ENCODE data around the gene WDR26.

WDR26 gene

DNA sequence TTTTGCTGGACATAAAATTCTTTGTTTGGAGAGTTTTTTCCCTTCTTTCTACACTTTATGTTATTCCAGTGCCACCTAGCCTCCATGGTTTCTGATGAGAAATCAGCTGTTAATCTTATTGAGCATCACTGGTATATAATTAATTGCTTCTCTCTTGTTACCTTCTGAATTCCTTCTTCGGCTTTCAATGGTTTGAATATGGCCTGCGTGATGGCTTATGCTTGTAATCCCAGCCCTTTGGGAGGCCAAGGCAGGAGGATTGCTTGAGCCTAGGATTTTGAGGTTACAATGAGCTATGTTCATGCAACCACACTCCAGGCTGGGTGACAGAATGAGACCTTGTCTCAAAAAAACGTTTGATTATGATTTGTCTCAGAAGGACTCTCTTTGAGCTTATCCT, 90.9 kb downstream of the WDR26 start:
- DNase-seq, result no peak

DNA sequence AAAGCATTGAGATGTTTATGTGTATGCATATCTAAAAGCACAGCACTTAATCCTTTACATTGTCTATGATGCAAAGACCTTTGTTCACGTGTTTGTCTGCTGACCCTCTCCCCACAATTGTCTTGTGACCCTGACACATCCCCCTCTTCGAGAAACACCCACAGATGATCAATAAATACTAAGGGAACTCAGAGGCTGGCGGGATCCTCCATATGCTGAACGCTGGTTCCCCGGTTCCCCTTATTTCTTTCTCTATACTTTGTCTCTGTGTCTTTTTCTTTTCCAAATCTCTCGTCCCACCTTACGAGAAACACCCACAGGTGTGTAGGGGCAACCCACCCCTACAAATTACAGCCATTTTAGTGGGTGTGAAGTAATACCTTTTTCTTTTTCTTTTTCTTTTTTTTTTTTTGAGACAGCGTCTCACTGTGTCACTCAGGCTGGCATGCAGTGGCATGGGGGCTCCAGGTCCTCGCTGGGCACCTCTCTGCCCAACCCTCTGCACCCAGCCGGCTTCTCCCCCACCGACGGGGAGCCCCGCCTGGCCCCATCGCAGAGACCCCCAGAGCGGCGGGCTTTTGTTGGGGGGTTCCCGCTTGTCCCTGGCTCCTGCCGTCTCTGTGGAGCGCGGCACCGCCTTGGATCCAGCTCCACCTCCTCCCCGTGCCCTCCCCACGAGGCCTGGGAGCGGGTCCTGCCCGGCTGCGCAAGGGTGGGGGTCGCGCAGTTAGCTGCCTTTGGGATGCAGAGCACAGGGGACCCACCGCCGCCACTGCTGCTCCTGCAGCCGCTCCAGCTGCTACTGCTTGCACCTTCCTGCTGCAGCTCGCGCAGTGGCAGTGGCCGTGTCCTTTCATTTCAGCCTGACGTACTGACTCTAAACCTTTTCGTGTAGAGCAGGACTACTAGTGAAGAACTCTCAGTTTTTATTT, 93.9 kb downstream of the WDR26 start:
- DNase-seq, result peak; percentile 26

DNA sequence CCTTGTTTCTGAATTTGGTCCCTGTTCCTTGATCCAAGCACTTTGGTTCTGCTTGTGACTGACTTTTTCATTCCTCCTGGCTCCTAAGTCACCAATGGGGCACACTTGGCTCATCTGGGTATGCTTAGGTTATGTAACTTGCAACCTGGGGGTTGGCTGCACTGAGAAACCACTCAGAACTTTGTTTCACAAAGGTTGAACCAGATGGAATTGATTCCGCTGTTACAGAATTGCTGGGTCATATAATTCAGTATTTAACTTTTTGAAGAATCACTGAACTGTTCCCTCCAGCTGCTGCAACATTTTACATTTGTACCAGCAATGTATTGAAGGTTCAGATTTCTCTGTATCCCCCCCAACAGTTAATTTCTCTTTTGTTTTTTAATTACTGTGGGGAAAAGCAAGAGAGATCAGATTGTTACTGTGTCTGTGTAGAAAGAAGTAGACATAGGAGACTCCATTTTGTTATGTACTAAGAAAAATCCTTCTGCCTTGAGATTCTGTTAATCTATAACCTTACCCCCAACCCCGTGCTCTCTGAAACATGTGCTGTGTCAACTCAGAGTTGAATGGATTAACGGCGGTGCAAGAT, 95.1 kb downstream of the WDR26 start:
- no peak for DNase-seq

DNA sequence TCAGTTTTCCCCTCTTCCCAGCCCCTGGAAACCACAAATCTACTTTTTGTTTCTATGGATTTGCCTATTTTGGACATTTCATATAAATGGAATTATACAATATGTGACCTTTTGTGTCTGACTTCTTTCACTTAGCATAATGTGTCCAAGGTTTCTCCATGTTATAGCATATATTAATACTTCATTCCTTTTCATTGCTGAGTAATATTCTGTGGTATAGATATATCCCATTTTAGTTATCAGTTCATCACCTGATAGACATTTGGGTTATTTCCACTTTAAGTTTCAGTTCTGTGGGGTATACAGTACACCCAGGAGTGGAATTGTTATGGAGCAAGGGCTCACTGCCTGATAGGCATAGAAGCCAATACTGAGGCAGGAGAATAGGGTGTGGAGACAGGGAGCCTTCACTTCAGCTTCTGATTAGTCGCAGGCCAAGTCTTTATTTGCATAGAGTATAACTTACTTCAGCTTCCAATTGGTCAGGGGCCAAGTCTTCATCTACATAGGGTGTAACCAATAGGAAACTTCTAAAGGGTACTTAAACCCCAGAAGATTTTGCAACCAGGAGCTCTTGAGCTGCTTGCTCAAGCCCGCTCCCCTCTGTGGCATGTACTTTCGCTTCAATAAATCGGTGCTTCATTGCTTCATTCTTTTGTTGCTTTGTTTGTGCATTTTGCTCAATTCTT, 96.3 kb downstream of the WDR26 start:
- DNase-seq, result peak; percentile 40
